HG03196 (cell line): ENCODE measurements around the gene ADAM12.
"Not testable (repeated sequence)": the region's sequence is repeated elsewhere in the genome, so short reads cannot be mapped to it uniquely, and the experiment has no call there.

Source experiments
- ATAC-seq: cut with Tn5 transposase; IDR thresholded peaks from one replicate; pipeline ENCODE4 v1.9.1; 2021; ENCODE audit not compliant: unreplicated experiment

ADAM12 gene

DNA sequence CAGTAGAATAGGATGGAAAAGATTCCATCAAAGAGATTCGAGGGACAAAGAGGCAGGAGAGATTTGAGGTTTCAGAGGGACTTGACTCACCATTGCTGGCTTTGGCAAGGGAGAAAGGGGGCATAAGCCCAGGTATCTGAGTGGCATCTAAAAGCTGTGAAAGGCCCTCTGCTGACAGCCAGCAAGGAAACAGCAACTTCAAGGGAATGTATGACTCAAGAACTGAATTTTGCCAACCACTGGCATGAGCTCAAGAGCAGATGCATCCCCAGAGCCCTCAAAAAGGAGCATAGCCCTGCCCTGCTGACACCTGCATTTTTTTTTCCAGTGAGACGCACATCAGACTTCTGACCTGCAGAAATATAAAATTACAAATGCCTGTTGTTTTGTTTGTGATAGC lies 19.6 kb upstream of the ADAM12 start:
- no peak for ATAC-seq

DNA sequence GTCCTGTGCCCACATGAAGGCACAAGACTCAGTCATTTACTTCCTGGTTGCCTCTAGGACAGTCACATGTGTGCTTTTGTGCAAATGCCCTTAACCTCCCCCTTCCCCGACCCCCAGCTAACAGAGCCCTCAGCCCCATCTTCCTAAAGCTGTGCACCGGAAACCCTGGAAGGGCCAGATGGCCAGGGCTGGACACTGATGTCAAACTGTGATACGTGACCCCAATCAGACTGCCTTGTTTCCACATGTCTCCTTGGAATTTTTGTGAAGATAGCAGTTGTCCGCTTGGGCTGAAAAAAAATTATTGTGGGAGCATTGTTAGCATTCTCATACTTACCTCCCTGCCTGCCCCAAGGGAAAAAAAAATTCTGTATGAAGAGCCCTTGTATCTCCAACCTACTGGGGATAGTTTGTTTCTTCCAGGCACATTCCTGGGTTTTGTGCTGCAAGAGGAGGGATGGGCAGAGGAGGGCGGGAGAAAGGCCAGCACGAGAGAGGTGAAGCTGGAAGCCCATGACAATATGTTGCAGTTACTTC lies 17.0 kb upstream of the ADAM12 start:
- no peak for ATAC-seq

GRCh38 chr10:126402721-126403695 lies 14.7 kb upstream of the ADAM12 start:
- ATAC-seq, result no peak

DNA sequence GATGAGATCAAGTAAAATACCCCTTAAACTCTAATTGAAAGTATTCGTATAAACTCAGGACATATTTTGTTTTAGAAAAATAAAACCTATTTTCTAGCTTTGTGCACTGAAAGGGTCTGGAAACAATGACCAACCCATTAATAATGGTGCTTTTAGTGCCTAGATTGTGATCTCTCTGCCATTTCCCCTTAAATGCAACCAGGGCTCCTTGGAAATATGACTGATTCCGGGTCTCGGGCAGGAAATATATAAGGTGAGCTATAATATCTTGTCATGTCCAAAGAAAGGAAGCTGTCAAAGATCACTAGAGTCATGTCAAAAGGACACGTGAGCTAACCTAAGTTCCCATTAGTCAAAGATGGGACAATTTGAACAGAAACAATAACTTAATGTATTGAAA lies 12.4 kb upstream of the ADAM12 start:
- no peak for ATAC-seq

DNA sequence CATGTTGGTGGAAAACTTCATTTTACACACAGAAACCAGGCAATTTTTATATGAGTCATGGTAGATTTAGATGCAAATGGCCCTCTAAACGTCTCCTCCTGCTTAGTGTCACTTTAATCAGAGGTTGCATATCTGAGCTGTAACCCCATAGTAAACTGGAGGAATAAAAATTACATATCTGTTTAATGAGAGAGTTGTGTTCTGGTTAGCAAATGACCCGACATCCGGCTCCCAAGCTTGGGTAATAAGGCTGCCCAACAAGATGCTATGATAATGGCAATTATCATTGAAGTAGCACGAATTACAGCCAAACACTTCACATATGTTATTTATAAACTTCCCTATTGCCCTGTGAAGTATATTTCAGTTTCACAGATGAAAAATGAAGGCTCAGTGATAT lies 10.6 kb upstream of the ADAM12 start:
- ATAC-seq, result no peak

- ATAC-seq, result no peak
Observed at GRCh38 chr10:126398383-126398743, 10.1 kb upstream of the ADAM12 start.

GRCh38 chr10:126397640-126398382 lies 9.5 kb upstream of the ADAM12 start:
- ATAC-seq, result no peak

- ATAC-seq, result no peak
Observed at GRCh38 chr10:126397156-126397555, 8.9 kb upstream of the ADAM12 start.

DNA sequence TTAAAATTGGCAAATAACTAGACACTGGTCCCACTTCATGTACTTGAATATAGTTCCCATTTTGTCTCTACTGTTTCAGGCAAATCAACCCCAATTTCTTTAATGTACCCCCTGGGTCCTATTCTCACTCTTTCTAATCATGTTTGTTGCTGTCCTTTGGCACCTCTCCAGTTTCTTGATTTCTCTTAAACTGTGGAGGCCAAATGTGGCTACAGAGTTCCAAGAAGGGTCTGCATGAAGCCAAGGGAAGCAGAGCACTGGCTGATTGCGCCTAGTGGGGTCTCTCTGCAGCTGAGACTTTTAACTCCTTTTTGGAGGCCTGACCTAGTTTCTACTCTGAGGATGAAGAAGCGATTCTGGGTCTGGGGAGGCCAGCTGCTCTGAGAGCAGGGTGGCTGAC lies 6.7 kb upstream of the ADAM12 start:
- ATAC-seq, result no peak

DNA sequence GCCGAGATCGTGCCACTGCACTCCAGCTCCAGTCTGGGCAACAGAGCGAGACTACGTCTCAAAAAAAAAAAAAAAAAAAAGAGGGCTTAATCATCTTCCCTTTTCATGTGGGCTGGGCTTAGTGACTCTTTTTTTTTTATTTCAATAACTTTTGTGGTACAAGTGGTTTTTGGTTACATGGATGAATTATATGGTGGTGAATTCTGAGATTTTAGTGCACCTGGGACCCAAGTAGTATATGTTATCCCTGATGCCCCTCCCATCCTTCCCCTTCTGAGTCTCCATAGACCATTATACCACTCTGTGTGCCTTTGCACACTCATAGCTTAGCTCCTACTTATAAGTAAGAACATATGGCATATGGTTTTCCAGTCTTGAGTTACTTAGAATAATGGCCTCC lies 4.8 kb upstream of the ADAM12 start:
- no peak for ATAC-seq

DNA sequence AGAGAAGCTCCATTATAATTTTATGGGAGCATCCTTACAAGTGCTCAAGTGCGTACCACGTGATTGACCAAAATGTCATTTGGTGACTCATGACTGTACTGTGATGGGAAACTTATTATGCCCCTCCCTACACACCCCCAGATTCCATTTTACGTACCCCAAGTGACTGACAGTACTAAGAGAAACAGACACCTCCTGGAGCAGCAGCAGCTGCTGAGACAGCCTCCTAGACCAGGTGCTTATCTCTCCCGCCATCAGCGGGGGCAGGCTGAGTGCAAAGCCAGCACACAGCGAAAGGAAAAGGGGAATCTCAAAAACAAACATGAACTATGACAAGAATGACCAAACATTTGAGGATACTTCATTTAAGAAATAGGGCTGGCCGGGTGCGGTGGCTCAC lies 4.2 kb upstream of the ADAM12 start:
- ATAC-seq, result no peak

DNA sequence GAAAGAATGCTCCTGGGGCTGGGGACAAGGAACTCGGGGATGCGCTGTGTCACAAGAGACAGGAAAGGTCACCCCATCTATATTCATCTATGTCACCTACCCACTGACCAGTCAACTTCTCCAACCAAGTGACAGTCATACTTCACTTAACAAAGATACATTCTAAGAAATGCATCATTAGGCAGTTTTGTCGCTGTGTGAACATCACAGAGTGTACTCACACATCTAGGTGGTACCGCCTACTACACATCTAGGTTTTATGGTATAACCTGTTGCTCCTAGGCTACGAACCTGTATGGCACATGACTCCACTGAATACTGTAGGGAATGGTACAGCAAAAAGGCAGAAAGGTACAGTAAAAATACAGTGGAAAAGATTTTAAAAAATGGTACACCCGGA lies 3.8 kb upstream of the ADAM12 start:
- ATAC-seq, result no peak

DNA sequence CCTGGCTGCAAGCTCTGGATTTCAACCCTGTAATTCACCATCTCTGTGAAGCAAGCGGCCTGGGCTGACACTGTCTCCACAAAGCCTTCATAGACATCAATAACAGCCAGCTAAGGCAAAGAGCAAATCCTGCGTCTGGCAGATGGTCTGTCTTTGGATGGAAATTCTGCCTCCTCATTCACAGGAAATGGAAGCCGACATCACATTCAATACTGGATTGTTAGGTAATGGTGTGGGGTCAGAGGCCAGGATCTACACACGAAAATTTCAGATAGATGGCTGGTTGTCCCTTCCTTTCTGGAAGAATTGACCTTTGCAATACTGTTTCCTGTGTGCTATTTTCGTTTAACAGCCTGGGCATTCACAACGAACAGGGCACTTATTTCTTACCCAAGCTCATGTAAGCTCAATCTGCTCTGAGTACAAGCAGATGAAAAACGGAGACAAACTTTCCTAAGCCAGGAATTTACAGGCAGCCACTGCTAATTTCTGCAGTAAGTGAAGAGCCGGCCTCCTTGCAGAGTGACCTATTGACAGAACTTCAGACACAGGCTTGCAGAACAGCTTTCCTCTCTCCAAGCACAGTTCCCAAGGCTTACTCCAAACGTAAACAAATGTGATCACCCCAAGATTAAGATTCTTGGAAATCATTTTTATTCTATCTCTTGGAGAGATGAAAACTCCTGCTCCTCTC lies 3.1 kb upstream of the ADAM12 start:
- ATAC-seq, result no peak

- no peak for ATAC-seq
Observed at GRCh38 chr10:126390324-126390723, 2.0 kb upstream of the ADAM12 start.

- no peak for ATAC-seq
Observed at GRCh38 chr10:126387041-126387921, 996 bp downstream of the ADAM12 start.

DNA sequence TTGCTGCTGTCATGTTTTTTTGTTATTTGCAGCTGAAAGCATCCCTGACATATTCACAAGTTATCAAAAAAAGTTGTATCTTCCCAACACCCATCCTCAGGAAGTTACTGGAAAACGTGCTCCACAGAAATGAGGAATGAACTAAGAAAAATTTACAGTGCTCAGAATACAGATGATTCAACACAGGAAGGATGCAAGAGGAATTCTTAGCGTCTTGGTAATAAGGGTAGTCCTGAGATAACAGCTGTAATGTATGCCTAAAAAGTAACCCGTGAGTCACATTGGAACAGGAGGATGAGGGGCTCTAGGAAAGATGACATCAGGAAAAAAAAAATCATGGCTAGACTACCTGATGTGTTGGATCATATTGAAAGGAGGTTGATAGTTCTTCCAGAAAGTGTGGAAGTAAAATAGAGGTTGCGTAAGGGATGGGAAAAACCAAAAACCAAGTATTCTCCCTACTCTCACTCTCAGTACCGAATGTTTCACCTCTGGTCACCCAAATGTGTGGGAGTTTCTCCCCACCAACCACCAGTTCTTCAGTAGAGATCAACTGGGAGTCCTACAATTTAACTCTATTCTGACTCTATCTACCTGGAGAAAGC lies 3.9 kb downstream of the ADAM12 start:
- no peak for ATAC-seq

- ATAC-seq, result no peak
Observed at GRCh38 chr10:126380352-126381076, 7.8 kb downstream of the ADAM12 start.

DNA sequence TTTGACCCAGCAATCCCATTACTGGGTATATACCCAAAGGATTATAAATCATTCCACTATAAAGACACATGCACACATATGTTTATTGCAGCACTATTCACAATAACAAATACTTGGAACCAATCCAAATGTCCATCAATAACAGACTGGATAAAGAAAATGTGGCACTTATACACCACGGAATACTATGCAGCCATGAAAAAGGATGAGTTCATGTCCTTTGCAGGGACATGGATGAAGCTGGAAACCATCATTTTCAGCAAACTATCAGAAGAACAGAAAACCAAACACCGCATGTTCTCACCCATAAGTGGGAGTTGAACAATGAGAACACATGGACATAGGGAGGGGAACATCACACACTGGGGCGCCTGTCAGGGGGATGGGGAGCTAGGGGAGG lies 9.1 kb downstream of the ADAM12 start:
- not testable (repeated sequence) for ATAC-seq

DNA sequence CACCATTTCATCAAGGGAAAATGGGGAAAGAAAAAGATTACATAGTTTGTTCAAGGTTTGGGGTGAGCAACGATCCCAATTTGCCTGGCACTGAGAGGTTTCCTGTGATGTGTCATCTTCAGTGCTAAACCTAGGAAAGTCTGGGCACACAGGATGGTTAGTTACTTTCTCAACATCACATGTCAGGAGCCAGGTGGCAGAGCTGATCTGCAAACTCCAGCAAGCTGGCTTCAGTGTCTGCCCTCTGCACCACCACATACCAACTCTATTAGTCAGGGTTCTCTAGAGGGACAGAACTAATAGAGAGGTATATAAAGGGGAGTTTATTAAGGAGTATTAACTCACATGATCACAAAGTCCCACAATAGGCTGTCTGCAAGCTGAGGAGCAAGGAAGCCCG lies 11.3 kb downstream of the ADAM12 start:
- no peak for ATAC-seq
